GM19023 (cell line): ENCODE measurements around the gene RAB37.
A peak's percentile ranks its signal among the peaks of the same experiment; 100 is the strongest.

ENCODE experiments used
- ATAC-seq: cut with Tn5 transposase; IDR thresholded peaks from one replicate; pipeline ENCODE4 v1.9.1; 2021; ENCODE audit warnings: mild to moderate bottlenecking, moderate library complexity; ENCODE audit not compliant: unreplicated experiment

RAB37 gene

DNA sequence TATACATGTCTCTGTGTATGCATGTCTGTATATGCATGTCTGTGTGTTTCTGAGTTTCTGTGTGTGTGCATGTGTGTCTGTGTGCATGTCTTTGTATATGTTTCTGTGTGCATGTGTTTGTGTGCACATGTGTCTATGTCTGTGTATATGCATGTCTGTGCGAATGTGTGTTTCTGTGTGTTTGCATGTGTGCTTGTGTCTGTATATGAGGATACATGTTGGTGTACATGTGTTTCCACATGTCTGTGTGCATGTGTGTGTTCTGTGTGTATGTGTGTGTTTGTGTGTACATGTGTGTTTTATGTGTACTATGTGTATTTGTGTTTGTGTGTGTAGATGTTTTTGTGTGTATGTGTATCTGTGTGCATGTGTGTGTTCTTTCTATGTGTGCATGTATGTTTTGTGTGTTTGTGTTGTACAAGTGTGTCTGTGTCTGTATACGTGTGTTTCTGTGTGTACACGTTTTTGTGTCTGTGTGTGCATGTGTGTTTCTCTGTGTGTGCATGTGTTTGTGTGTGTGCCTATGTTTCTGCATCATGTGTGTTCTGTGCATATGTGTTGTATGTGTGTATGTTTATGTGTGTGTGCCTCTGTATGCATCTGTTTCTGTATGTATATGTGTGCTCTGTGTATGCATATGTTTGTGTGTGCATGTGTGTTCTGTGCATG, 8.9 kb upstream of the RAB37 start:
- no peak for ATAC-seq

DNA sequence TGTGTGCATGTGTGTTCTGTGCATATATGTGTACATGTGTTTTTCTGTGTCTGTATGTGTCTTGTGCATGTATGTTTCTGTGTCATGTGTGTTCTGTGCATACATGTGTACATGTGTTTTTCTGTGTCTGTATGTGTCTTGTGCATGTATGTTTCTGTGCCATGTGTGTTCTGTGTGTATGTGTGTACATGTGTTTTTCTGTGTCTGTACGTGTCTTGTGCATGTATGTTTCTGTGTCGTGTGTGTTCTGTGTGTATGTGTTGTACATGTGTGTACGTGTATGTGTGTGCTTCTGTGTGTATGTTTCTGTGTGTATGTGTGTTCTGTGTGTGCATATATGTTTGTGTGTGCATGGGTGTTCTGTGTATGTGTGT, 8.4 kb upstream of the RAB37 start:
- no peak for ATAC-seq

DNA sequence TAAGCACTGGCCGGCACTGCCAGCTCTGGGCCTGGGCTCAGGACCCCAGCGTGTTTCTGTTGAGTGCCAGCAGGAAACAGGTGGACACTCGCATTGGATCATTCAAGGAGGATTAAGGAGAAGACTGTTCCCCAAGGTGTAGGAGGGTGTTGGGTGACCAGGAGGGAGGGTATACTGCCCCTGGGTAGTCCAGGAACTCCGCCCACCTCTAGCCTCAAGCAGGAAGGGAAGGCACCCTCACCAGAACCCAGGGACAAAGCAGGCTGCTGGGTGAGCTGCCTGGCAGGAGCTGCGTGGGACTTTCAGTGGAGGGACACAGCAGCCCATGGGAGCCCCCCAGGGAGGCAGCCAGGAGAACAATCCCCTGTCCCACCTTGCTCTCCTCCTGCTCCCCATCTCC, 7.7 kb upstream of the RAB37 start:
- ATAC-seq = no peak

DNA sequence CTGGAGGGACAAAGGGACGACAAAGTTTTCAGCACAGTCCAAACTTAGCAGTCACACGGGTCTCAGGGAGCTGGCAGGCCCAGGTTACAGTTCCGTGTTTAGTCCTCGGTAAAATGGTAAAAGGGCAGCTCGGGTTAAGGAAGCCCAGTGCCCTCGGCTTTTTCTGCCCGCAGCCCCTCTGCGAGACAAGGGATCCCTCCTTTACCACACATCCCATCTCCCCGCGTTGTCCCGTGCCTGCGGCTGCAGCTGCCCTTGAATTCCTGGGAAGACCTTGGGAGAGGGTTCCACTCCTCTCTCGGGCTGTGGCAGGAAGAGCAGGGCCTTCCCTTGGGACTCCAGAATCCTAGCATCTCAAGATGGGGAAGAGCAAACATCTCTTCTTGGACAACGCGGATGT, 7.2 kb upstream of the RAB37 start:
- no peak for ATAC-seq

DNA sequence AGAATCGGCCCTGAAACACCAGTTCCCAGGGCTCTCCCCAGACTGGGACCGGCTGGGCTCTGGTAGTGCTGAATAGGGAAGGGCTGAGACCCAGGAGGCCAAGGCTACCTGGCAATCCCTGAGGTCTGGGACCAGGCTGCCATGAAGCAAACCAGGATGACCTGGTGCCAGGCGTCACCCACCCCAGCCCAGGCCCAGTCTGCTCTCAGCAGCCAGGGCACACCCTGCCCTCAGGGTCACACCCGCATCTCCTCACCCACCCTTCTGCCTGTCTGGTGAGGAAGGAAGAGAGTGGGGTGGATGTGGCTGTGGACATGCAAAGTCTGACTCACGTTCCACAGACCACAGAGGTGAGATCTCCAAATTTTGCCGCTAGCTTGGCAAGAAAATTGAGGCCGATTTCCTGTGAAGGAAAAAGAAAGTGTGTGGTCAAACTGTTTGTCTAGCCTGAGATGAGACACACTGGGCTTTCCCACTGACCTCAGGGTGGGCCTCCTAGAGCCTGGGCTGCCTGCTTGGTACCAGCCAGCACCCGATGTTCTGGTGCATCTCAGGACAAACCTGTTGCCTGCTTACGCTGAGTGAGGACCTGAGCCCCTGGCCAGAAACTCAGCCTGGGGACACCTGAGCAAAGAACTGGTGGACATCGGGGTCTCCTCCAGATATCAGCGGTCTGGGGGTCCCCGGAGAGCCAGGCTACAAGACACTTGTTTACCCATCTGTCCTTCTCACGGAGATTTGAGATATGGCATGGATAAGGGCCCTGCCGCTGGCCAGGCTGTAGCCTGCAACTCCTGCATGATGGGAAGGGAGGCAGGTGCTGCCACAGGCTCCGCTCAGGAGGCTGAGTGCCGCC, 6.3 kb upstream of the RAB37 start:
- ATAC-seq = no peak

DNA sequence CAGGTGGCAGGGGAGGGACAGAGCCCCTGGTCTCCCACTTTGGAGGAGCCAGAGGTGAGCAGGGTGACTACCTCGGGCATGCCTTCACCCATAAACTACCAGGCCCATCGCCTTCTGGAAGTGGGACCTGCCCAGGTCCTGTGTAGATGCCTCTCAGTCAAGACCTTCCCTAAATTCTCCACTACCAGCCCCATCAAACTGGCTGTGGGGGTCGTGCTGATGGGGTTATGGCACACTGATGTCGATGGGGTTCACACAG, 5.8 kb upstream of the RAB37 start:
- no peak for ATAC-seq

DNA sequence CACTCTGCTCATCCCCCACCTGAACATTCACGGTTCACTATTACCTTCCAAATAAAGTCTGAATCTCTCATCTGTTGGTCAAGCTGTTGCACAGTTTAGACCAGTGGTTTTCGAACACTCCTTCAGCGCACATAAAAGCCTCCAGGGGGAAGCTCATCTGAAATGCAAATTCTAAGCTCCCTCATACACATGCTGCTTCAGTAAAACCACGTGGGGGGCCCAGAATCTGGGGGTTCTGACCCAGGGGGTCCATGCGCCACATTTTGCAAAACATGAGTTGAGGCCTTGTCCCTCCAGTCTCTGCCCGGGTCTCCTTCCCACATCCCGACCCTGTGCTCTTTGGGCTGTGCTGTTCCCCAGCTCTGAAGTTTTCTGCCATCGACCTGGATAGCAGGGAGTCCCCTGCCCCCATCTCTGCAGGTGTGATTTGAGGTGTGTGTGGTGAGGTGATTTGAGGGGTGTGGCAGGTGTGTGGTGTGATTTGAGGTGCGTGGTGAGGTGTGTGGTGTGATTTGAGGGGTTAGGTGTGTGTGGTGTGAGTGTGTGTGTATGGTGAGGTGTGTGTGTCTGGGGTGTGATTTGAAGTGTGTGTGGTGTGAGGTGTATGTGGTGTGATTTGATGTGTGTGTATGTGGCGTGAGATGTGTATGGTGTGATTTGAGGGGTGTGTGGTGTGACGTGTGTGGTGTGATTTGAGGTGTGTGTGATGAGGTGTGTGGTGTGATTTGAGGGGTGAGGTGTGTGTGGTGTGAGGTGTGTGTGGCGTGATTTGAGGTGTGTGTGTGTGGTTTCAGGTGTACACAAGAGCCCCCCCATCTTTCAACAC, 4.8 kb upstream of the RAB37 start:
- ATAC-seq = no peak

DNA sequence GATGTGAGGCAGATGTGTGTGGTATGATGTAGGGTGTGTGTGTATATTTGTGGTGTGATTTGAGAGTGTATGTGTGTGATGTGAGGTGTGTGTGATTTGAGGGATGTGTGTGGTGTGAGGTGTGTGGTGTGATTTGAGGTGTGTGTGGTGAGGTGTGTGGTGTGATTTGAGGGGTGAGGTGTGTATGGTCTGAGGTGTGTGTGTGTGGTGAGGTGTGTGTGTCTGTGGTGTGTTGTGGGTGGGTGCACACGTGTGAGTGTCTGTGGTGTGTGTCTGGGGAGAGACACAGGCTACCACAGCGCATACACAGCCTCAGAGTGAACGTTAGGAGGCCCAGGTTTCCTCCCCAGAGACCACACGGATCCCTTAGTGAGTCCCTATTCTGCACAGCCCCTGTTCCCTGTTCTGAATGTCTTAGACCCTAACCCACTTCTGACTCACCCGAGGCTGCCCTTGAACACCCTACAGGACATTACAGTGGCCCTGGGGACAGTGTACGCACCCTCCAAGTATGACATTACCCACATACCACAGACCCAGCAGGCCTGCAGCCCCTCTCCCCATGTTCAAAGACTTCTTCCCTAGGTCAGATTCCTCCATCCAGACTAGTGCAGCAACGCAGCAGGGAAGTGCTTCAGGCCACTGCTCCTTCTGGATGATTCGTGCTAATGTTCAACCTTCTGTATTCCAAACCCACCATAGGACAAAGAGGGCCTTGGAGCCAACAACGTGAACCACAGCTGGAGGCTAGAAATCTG, 3.5 kb upstream of the RAB37 start:
- ATAC-seq = no peak

DNA sequence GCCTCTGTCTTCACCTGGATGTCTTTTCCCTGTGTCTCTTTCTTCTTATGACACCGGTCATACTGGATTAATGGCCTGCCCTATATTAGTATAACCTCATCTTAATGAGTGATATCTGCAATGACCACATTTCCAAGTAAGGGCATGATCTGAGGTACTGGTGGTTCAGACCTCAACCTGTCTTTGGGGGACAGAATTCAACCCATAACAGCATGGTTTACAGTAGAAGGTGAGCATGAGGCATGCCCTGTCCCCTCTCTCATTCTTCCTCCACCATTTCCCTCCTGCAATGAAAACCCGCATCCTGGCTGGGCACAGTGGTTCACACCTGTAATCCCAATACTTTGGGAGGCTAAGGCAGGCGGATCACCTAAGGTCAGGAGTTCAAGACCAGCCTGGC, 2.8 kb upstream of the RAB37 start:
- ATAC-seq = no peak

DNA sequence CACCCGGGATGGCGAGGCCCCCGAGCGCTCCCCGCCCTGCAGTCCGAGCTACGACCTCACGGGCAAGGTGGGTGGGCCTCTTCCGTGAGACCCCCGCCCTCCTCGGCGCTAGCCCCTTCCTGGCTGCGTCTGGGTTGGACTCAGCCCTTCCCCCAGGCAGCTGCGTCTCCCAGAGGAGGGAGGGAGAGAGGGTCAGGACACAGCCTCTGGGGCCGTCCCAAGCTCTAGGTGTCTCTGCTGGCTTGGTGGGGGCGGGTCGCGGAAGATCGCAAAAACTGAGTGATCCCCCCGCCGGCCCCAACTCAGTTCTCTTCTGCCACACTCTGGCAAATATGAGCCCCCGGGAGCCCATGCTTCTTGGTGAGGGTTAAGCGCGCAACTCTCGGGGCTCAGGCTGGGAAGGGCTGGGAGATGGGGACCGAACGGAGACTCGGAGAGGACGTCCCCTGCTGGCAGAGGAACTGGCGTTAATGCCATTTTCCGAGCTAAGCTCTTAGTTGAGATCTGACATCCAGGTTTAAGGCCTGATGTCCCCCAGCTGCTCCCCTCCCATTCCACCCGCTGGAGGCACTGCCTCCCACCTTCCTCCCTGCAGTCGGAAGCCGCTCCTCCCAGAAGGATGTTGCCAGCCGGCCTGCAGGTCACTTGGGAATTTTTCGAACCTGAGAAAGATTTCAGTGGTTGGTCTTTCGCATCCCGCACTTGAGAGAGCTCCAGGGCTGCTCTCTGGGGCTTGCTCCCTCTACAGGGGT, 419 bp downstream of the RAB37 start:
- no peak for ATAC-seq

DNA sequence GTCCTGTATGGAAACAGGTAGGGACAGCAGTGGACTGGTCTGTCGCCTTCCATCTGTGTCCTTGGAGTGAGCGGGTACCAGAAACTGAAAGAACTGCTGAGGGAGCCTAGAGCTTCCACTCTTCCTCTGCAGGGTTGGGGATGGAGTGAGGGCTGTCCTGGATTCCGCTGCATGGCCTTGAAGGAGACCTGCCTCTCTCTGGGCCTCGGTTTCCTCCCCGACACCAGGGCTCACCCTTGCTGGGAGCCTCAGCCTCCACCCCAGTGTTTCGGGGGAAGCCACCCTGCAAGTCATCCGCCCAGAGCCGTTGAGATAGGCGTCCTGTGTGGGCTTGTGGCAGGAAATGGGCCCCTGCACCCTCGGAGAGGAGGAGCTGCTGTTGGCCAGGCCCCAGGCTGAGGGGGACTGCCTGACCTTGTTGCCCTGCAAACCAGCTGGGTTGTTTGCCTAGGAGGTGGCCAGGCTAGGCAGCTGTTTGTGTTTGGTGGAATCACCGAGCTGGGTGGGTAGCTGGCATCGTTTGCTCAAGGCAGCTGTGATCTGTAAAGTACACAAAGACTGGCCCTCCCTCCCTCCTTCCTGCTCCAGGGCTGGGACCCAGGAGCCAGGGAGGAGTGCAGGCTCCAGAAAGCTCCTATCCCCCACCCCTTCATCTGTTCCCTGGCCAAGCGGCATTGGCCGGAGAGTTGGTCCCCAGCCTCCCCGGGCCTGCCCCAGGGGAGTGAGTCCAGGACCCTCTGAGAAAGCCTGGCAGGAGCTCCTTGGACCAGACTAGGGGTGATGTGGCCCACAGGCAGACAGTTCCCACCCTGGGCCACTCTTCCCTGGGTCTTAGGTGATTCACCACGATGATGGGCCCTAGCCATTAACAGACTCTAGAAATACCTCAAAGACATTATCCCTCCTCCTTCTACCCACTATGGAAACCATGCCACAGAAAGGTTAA, 1.3 kb downstream of the RAB37 start:
- peak; percentile 42 for ATAC-seq

DNA sequence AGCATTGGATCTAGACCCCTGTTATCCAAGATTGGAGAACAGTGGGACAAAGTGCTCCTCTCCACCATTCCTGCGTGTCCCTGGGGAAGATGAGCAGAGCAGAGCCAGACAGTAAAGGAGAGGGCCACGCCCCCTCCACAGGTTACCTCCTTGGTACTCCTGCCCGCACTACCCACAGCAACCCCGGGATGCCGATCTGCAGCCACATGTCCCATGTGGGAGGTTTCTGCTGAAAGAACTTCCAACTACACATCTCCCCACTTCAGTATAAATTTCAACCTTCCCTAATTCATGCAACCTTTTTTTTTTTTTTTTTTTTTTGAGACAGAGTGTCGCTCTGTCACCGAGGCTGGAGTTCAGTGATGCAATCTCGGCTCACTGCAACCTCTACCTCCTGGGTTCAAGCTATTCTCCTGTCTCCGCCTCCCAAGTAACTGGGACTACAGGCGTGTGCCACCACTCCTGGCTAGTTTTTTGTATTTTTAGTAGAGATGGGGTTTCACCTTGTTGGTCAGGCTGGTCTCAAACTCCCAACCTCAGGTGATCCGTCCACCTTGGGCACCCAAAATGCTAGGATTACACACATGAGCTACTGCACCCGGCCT, 2.3 kb downstream of the RAB37 start:
- ATAC-seq = no peak

DNA sequence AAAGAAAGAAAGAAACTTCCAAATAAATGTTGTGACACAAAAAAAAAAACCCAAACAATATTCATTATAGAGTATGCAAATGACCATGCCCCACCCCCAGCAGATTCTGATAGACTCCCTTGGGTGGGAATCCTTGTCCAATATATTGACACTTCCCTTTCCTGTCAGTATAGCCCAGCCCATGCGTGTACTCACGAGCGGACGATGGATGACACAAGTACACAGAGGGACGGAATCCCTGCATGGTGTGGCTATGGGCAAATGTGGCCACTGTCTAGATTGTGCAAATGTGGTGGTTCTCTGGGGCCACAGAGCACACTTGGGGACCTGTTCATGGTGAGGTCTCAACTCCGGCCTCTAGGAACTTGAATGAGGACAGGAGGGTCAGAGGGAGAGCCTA, 3.1 kb downstream of the RAB37 start:
- ATAC-seq = no peak

DNA sequence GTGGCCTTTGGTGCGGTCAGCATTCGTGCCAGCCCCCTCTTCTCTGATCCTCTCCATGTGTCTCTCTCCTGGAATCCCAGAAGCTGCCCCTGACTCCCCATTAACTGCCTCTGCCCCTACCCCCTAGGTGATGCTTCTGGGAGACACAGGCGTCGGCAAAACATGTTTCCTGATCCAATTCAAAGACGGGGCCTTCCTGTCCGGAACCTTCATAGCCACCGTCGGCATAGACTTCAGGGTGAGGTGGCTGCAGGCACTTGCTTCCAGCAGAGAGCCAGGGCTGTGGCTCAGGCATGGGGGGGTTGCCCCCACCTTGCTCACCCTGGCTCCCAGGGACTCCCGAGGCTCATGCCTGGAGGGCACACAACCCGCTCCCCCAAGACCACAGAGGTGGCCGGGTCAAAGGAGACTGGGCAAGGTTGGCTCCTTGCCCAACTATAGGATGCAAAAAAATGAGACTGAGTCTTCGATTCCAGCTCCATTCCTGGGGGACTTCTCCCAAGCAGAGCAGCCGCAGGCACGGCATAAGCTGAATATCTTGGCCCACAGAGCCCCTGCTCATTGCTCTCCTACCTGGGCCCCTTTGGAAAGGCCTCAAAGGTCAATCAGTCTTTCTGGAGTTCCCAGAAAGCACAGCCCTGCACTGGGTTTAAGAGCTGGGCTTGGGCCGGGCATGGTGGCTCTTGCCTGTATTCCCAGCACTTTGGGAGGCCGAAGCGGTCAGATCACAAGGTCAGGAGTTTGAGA, 3.8 kb downstream of the RAB37 start:
- ATAC-seq = no peak

DNA sequence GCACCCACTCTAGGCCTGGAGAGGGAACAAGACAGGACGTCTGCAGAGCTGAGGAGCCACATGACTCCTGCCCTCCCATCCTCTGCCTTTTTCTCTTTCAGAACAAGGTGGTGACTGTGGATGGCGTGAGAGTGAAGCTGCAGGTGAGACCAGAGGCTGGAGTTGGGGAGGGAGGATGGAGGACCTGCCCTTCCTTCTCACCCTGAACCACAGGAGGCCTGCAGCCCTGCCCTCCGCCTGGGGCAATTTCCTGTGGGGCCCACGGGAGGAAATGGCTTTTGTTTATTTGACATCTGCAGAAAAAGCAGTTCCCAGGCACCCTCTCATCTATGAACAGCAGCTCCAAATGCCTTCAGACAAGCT, 5.1 kb downstream of the RAB37 start:
- no peak for ATAC-seq

DNA sequence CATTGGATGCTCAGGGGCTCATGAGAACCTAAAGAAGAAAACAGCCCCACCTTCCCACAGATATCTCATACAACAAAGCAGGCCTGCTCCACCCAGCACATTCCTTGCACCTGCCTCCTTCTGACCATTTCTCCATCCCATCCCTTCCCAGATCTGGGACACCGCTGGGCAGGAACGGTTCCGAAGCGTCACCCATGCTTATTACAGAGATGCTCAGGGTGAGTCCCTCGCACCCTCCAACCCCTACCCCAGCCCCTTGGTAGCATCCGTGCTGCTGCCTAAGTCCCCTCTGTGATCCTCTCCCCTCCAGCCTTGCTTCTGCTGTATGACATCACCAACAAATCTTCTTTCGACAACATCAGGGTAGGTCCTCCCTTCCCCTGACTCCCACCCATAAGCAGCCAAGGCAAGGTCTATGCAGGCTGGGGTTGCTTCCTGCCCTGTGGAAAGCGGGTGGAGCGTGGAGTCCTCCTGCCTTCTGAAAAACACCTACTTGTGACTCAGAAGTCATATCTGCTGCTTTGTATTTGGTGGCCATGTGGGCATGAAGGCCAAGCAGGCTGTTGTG, 6.0 kb downstream of the RAB37 start:
- no peak for ATAC-seq

DNA sequence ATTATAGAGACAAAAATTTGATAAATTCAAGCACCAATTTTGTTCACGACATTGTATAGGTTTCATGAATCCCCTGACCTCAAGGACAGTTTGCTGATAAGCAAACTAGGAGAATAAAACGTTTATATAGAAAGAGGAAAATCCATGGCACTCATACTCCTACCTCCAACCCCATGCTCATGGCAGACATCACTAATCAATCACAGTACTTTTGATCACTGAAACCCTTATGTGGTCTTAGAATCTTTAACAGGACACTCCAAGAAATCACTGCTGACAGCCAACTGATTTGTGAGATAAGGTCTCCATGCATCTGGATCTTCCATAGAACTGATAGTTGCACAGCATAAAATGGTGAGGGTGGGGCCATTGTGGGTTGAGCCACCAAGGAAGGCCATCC, 6.7 kb downstream of the RAB37 start:
- no peak for ATAC-seq

DNA sequence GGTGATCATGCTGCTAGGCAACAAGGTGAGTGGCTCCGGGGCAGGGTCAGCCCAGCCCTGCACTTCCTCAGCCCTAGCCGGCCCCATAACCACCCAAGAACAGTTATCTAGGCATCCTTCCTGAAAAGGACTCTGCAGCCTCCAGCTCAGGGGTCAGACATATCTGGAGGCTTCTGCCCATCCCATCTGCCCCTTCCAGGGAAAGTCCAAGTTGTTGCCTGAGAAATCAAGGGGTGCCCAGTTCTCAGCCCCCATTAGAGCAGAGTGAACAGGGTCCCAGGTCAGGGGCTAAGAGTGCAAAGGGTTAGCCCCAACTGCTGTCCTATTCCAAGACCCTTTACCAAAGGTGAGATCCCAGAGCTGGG, 7.3 kb downstream of the RAB37 start:
- ATAC-seq = no peak
